CMK (cell line): ENCODE data around the gene IRF8.
"Not testable (repeated sequence)": the region's sequence is repeated elsewhere in the genome, so short reads cannot be mapped to it uniquely, and the experiment has no call there.

Experiments
- DNase-seq: peaks from one replicate; pipeline ENCODE4 v3.0.0-alpha.2; 2010; ENCODE audit warnings: low read depth

Gene IRF8, protein sequence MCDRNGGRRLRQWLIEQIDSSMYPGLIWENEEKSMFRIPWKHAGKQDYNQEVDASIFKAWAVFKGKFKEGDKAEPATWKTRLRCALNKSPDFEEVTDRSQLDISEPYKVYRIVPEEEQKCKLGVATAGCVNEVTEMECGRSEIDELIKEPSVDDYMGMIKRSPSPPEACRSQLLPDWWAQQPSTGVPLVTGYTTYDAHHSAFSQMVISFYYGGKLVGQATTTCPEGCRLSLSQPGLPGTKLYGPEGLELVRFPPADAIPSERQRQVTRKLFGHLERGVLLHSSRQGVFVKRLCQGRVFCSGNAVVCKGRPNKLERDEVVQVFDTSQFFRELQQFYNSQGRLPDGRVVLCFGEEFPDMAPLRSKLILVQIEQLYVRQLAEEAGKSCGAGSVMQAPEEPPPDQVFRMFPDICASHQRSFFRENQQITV

GRCh38 chr16:85898521-85899442, at the start of gene IRF8:
Gene IRF8, plus strand, starts transcription at chr16:85899162. Its CDS starts 3,854 bp downstream, at chr16:85903016.
- no peak for DNase-seq

GRCh38 chr16:85849388-85849787, 49.6 kb upstream of the IRF8 start:
- no peak for DNase-seq

GRCh38 chr16:85850344-85850880, 48.5 kb upstream of the IRF8 start:
- DNase-seq: no peak

DNA sequence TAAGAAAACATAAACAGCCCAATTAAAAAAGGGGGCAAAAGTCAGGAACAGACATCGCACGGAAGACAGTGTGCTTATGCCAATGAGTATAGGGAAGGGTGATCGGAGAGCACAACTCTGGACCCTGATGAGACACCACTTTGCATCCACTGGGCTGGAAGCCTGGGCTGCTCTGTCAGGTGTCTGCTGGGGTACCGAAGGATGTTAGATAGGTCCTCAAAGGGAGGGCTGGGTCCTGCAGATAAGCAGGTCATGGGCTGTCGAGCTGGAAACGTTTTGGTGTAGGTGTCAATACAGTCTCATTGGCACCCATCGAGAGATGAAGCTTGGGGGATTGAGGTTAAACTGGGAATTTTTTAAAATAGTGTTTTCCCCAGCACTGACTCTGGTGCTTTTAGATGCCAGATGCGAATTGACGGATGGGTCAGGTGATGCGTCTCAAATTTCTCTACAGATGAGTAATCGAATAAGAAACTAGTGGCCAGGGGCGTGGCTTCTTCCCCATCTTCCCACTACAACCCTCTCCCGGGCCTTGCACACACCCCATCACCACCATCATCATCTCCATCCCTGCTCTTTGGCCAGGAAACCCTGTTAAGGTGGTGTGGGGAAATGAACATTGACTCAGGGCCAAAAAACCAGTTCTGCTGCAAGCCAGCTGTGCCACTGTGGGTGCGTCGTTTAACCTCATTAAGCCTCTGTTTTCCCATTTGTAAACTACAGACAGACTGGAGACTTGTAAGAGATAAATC, 47.8 kb upstream of the IRF8 start:
- DNase-seq: no peak

DNA sequence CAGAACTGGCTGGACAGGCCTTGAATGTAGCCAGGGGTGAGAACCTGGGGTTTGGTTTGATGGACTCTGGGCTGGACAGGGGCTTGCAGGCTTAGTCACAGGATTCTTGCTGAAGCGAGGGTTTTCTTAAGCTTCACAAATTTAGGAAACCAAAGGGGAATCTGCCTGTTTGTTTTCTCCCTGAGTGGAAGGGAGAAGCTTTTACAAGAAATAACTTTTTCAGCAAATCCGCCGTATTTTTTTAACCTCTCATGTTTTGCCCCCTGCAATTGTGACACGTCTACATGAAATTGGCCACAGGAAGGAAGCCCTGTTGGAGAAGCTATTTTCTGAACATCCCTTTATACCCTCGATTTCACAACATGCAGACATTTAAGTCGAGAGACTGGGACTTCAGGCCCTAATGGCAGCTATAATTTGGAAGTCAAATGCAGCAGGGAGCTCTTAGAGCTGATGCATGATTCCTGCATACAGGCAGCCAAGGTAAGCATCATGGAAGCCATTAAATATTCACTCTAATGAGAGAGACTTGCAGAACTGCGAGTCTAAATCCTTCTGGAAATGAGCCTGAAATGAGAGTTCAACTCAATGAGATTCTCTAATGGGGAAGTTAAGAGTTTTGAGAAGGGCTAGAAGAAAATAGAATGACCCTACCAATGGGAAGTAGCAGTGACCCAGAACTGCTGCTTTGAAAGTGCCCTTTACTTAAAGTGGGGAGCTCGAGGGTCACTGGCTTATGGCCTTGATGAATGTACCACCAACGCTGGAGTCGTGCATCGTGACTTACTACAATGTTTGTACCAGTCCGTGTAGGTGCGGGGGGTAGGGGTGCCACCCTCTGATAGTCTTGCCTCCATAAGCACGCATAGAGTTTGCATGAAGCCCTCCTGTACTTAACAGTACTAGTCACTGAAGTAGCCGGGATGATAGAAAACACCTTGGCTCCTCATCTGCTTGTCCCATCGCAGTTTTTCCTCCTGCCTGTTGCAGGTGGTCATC, 45.1 kb upstream of the IRF8 start:
- no peak for DNase-seq

GRCh38 chr16:85854935-85855334, 44.0 kb upstream of the IRF8 start:
- DNase-seq: no peak

DNA sequence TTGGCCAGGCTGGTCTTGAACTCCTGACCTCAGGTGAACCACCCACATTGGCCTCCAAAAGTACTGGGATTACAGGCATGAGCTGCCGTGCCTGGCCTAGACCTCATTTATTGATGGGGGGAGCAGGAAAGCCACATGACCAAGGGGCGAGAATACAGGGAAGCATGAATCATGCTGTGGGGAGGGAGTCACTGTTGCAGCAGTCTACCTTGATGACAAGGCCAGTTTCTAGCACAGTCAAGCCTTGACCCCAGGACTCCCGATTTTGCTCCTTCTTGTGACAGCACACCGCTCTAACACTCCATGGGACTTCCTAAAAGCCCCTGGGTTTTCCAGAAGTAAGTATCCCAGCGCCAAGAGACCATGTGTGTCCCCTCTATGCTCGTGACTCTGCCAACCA, 42.9 kb upstream of the IRF8 start:
- no peak for DNase-seq

- no peak for DNase-seq
Measured at GRCh38 chr16:85856585-85856984, 42.4 kb upstream of the IRF8 start.

GRCh38 chr16:85857406-85857805, 41.6 kb upstream of the IRF8 start:
- no peak for DNase-seq

DNA sequence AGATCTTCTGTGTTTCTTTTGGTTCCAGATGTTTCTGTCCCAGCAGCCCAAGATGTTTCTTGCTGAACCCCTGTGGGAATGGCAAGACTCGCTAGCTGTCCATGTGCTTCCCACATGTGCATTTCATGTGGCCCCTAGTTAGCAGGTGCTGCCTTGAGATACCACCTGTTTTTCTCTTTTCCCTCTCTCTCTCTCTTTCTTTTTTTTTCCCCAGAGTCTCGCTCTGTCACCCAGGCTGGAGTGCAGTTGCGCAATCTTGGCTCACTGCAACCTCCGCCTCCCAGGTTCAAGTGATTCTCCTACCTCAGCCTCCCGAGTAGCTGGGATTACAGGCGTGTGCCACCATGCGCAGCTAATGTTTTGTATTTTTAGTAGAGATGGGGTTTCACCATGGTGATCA, 40.4 kb upstream of the IRF8 start:
- not testable (repeated sequence) for DNase-seq

GRCh38 chr16:85858984-85859817, 39.8 kb upstream of the IRF8 start:
- no peak for DNase-seq

DNA sequence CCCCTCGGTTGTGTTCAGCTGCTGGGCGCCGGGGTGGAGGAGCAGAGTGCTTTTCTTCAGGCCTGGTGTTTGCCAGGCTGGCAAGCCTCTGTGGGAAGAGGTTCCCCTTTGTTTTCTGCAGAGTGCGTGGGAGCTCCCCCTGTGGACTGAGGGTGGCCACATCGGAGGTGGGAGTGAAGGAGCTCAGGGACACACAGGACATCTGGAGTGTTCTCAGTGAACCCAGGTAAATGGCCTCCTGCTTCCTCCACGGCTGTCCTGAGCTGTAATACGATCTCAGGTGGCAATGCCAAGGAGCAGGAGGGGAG, 39.2 kb upstream of the IRF8 start:
- DNase-seq: no peak

GRCh38 chr16:85860413-85861094, 38.4 kb upstream of the IRF8 start:
- no peak for DNase-seq

DNA sequence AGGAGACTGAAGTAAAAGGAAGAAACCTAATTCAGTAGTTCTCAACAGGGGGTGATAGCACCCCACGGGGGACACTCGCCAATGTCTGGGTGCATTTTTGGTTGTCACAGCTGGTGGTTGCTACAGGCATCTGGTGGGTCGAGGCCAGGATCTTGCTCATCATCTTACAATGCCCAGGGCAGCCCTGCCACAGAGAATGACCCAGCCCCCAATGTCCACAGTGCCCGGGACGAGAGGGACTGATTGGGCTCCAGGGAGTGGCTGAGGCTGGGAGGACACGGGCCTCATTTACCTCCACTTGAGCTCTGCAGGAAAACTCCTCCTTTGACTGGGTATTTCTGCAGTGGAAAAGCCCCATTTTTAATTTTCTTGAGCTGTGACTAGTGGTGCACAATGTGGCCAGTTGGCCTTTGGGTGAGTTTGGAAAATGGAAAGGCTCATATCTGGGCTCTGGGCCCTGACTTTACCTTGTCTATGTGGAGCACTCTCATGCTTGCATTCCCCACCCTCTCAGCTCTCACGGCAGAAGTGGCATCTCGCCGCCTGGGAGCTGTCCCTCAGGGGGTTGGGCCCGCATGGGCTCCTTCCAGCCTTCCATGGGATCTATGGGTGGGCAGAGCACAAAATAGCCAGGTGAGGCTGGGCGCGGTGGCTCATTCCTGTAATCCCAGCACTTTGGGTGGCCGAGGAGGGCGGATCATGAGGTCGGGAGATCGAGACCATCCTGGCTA, 37.7 kb upstream of the IRF8 start:
- DNase-seq: no peak

- DNase-seq: no peak
Measured at GRCh38 chr16:85862476-85863383, 36.2 kb upstream of the IRF8 start.

GRCh38 chr16:85863384-85863774, 35.6 kb upstream of the IRF8 start:
- no peak for DNase-seq

GRCh38 chr16:85864965-85865364, 34.0 kb upstream of the IRF8 start:
- no peak for DNase-seq

DNA sequence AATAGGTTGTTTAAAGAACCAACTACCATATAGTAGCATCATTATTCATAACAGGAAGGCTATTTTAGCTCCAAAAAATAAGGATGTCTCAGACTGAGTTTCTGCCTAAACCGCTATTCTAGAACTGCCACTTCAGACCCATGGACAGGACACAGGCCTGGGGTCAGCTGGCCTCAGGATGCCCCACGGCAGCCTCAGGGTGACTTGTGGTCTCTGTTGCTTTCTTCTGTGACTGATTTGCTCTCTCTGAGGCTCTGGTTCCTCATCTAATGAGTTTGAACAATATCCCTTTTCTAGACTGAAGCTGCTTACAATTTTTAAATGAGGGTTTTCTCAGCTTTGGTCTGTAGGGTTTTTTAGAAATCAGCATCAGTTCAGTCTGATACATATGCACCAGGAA, 31.8 kb upstream of the IRF8 start:
- no peak for DNase-seq
